Endothelial cell of umbilical vein (primary cell): ENCODE results near the gene CROCC2. TPM values are rescaled to one million over a fixed set of nuclear protein-coding genes. Genes with fewer than 3 reads are reported as not detected.
A peak's percentile ranks its signal among the peaks of the same experiment; 100 is the strongest.

Experiments used
- BruUV-seq: library from RNA; stranded (reverse); fragments of 400-500 nt; replicated peaks from 2 replicates; lab custom pipeline; 2021; lab: Mats Ljungman, UMichigan
- CTCF ChIA-PET: fragments of 300-600, 350-600 bp; sonication (Branson Sonifier 250); formaldehyde crosslinking; loops from one replicate; lab custom pipeline; 2021; ENCODE audit warnings: antibody characterized with exemption, inconsistent platforms; lab: Charles Lee
- POLR2A ChIA-PET: fragments of 300-600, 350-600 bp; sonication (Branson Sonifier 250); formaldehyde crosslinking; loops from one replicate; lab custom pipeline; 2021; ENCODE audit warnings: antibody characterized with exemption, inconsistent platforms; lab: Charles Lee
- DNase-seq: peaks from one replicate; pipeline ENCODE4 v3.0.0-alpha.2; 2011; ENCODE audit warnings: low read depth, low spot score
- FAIRE-seq: peaks from 2 replicates; lab custom pipeline; 2011; peaks lifted over from hg19 to GRCh38; lab: Jason Lieb, UNC
- H2AFZ ChIP-seq: 2 replicates; pipeline ENCODE4 v1.6.0; 2012; ENCODE audit warnings: low read depth, low read length, control low read depth, inconsistent platforms
- H3K27ac ChIP-seq: 2 replicates; pipeline ENCODE4 v1.5.1; 2011; ENCODE audit warnings: low read depth, mild to moderate bottlenecking, control low read depth, low read length, moderate library complexity; ENCODE audit not compliant: insufficient read depth
- H3K27me3 ChIP-seq, 2 experiments: 2 replicates each; pipeline versions ENCODE4 v1.6.0 to v1.6.1; 2011; ENCODE audit warnings: low read length in 2 of 2, mixed read lengths in 1 of 2; ENCODE audit not compliant: control insufficient read depth in 2 of 2, insufficient read depth in 2 of 2
- H3K36me3 ChIP-seq, 2 experiments: 2 replicates in 1 of 2; 3 replicates in 1 of 2; pipeline ENCODE4 v1.5.1; 2011; ENCODE audit warnings: low read length in 2 of 2, mild to moderate bottlenecking in 1 of 2, moderate library complexity in 1 of 2; ENCODE audit not compliant: control insufficient read depth in 2 of 2, insufficient read depth in 2 of 2; ENCODE audit errors: extremely low read depth in 1 of 2
- H3K4me1 ChIP-seq: 3 replicates; pipeline ENCODE4 v1.5.1; 2011; ENCODE audit warnings: mild to moderate bottlenecking, low read length; ENCODE audit not compliant: control insufficient read depth, insufficient read depth; ENCODE audit errors: extremely low read depth
- H3K4me2 ChIP-seq: 2 replicates; pipeline ENCODE4 v1.6.1; 2011; ENCODE audit warnings: low read length, control low read depth, mixed read lengths; ENCODE audit not compliant: insufficient read depth
- H3K4me3 ChIP-seq, 3 experiments: fragments of 200-600 bp in 1 of 3; sonication (generic), shearing (Covaris generic) in 1 of 3; replicated peaks in 1 of 3; 2 replicates each; pipeline ENCODE4 v1.5.1; 2011 to 2016; ENCODE audit warnings: control low read depth in 3 of 3, low read length in 3 of 3, mild to moderate bottlenecking in 2 of 3, inconsistent platforms in 1 of 3, low read depth in 1 of 3, moderate library complexity in 1 of 3; ENCODE audit not compliant: insufficient read depth in 1 of 3
- H3K79me2 ChIP-seq: 2 replicates; pipeline ENCODE4 v1.6.0; 2012; ENCODE audit warnings: low read length, inconsistent platforms; ENCODE audit not compliant: control insufficient read depth, insufficient read depth
- H3K9ac ChIP-seq: replicated peaks from 2 replicates; pipeline ENCODE3; 2011; ENCODE audit warnings: low read length, control low read depth; ENCODE audit not compliant: insufficient read depth; ENCODE audit errors: extremely low read depth
- H3K9me1 ChIP-seq: replicated peaks from 3 replicates; pipeline ENCODE4 v1.6.0; 2011; ENCODE audit warnings: mild to moderate bottlenecking, low read length; ENCODE audit not compliant: control insufficient read depth, insufficient read depth; ENCODE audit errors: extremely low read depth
- H3K9me3 ChIP-seq: replicated peaks from 2 replicates; pipeline ENCODE4 v1.5.1; 2012; ENCODE audit warnings: low read length, inconsistent platforms; ENCODE audit not compliant: control insufficient read depth, insufficient read depth
- H4K20me1 ChIP-seq: replicated peaks from 2 replicates; pipeline ENCODE3; 2011; ENCODE audit warnings: mild to moderate bottlenecking, low read length; ENCODE audit not compliant: control insufficient read depth, insufficient read depth; ENCODE audit errors: extremely low read depth
- JUN ChIP-seq: IDR thresholded peaks from 2 replicates; pipeline ENCODE4 v1.6.1; 2011; ENCODE audit warnings: borderline replicate concordance, low read depth; ENCODE audit not compliant: insufficient read length, insufficient read depth
- POLR2AphosphoS5 ChIP-seq: IDR thresholded peaks from 2 replicates; pipeline ENCODE4 v1.6.1; 2012; ENCODE audit warnings: low read depth, mild to moderate bottlenecking, control low read depth, low read length, moderate library complexity; ENCODE audit not compliant: insufficient read depth
- dilution Hi-C: fragments of 300-500 bp; cut with MboI; formaldehyde crosslinking; loops from one replicate; pipeline ENCODE4 v1.15.0; 2019; ENCODE audit warnings: low sequenced_read_pairs; ENCODE audit not compliant: extremely low pct_ligation_motif_present
- intact Hi-C: fragments of 100-400 bp; cut with micrococcal nuclease; formaldehyde crosslinking; loops from one replicate; pipeline ENCODE4 v1.10.0; 2022
- polyA plus RNA-seq, 4 experiments: library from polyadenylated mRNA; depleted of rRNA in 3 of 4; stranded (reverse) in 3 of 4; unstranded in 1 of 4; fragments of >200 nt; gene quantifications; 2 replicates each; pipeline versions ENCODE4 v1.2.1 to v1.2.3, GENCODE V29; 2011 to 2012; ENCODE audit warnings: missing spikeins in 1 of 4
- total RNA-seq: library from RNA; stranded (reverse); gene quantifications from 2 replicates; pipeline ENCODE4 v1.2.3, GENCODE V29; 2021

CROCC2 gene
- total and polyA plus RNA-seq, 2 donors (not counting 3 experiments of a cell fraction or from before 2014, with no cell fraction given) = not detected

DNA sequence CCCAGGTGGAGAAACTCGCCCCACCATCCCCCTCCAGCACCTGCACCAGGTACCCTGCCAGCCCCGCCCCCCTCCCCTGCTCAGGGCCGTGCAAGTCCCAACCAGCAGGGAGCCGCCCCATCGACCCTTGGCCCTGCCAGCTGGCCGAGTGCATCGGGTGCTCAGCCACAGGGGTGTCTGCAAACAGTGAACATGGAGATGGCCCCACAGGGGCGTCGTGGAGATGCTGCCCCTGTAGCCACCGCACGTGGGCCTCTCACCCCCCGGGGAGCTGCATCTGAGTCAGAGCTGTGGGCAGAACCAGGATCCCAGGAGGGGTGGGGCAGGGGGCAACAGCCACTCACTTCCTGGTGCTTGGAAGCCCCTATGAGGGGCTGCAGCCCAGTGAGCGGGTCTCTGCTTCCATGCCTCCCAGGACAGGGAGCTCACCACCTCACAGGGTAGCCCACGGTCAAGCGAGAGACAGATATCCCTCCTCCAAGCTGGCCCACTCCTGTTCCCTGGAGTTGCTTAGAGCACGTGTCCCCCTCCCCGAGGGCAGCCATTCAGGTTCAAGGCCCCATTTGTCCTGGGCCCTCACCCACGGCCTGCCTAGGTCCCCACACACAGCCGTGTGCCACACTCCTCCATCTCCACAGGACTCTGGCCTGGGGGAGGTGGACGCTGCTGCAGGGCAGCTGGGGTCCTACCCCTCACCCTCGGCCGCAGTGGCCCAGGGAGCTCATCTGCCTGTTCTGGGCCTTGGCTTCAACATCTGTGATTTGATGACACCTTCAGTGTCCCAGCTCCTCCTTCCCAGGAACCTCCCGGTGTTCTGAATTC lies 9.1 kb upstream of the CROCC2 start:
- Histone ChIP-seq H3K27me3 (no peaks in the 10 kb centered on the region), H3K27ac (no peak overlapping the region), H3K4me1 (peaks cover 11% of the 10 kb centered on the region), H3K4me3 (no peak overlapping the region), H3K79me2 (no peaks in the 10 kb centered on the region), H3K4me2 (no peak overlapping the region), H3K9me3 (no peaks in the 10 kb centered on the region), H4K20me1 (no peaks in the 10 kb centered on the region), H3K9me1 (no peaks in the 10 kb centered on the region), H2AFZ (no peak overlapping the region), H3K9ac (no peak overlapping the region), H3K36me3 (no peaks in the 10 kb centered on the region)
- FAIRE-seq = no peak
- dilution Hi-C loops (no loop called here), intact Hi-C loops (no loop called here)
- CTCF ChIA-PET = interaction anchor here (1.1 to 4.6 kb wide), 5 partner anchors 16 to 87 kb away, joined by 4 to 40 read pairs (median 4); no protein-coding TSS in a partner anchor
- no TSS peak for BruUV-seq
- POLR2A ChIA-PET = interaction anchor here (2.0 kb wide), 1 partner anchor 16 kb away, joined by 8 read pairs; no protein-coding TSS in a partner anchor
- no peak for TF ChIP-seq POLR2AphosphoS5
- DNase-seq = no peak

DNA sequence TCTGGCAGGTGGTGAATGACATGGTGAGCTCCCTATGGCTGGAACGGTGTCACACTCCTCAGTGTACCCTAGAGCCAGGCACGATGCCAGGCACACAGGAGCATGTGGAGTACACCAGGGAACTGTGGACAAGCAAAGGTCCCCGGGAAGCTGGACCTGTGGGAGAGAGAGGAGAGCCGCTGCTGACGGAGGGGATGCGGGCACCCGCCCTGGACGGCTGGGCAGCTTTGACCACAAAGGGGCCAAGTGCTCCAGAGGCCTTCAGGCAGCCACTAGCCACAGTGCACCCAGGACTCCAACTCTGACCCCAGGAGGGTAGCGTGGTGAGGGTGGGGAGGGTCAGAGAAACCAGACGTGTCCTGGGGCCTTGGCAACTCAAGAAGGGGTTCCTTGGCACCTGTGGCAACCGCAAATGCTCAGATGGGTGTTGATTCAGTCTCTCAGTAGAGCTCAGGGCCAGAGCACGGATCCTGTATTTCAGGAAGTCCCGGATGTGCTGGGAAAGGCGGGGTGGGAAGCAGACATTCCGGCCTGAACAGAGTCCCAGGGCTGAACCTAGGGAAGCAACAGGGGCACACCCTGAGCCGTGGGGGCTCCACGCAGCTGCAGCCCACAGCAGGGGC lies 7.9 kb upstream of the CROCC2 start:
- dilution Hi-C loops = no loop called here
- H3K4me1 ChIP-seq = peaks cover 11% of the 10 kb centered on the region
- no peak overlapping the region for H3K4me3 ChIP-seq
- DNase-seq = peak; percentile 61
- peak; percentile 78 for FAIRE-seq
- H3K27ac ChIP-seq = no peak overlapping the region
- no peaks in the 10 kb centered on the region for H3K79me2 ChIP-seq
- intact Hi-C loops = loop anchor here (1.0 kb wide), 1 partner anchor 16 kb away; no protein-coding TSS in a partner anchor
- no peak overlapping the region for H3K4me2 ChIP-seq
- H3K9me3 ChIP-seq = no peaks in the 10 kb centered on the region
- no peak for TF ChIP-seq JUN
- TF ChIP-seq POLR2AphosphoS5 = peak; percentile 42
- H4K20me1 ChIP-seq = no peaks in the 10 kb centered on the region
- H2AFZ ChIP-seq = peak overlapping the region; percentile 98
- ChIA-PET POLR2A (interaction anchor here (2.0 kb wide), 1 partner anchor 15 kb away, joined by 8 read pairs; no protein-coding TSS in a partner anchor), CTCF (interaction anchor here (1.3 to 4.6 kb wide), 5 partner anchors 15 to 85 kb away, joined by 3 to 40 read pairs (median 4); no protein-coding TSS in a partner anchor)
- H3K9ac ChIP-seq = peak overlapping the region; percentile 4
- H3K27me3 ChIP-seq = no peaks in the 10 kb centered on the region
- no peaks in the 10 kb centered on the region for H3K36me3 ChIP-seq
- H3K9me1 ChIP-seq = no peaks in the 10 kb centered on the region
- no TSS peak for BruUV-seq
